GM12875 (cell line): ENCODE measurements around the gene CYP2A7.
"Not testable (repeated sequence)": the region's sequence is repeated elsewhere in the genome, so short reads cannot be mapped to it uniquely, and the experiment has no call there.

Experiments
- H3K4me3 ChIP-seq: one replicate; pipeline ENCODE4 v1.5.1; 2011; ENCODE audit warnings: low read depth, low read length, control low read depth
- TF ChIP-seq, protein P1 (sequence below): IDR thresholded peaks from 2 replicates; pipeline ENCODE4 v1.5.1; 2011; ENCODE audit warnings: low read depth, mild to moderate bottlenecking, control low read depth, inconsistent platforms, low read length, moderate library complexity, borderline replicate concordance; ENCODE audit not compliant: insufficient read depth

Gene CYP2A7, protein sequence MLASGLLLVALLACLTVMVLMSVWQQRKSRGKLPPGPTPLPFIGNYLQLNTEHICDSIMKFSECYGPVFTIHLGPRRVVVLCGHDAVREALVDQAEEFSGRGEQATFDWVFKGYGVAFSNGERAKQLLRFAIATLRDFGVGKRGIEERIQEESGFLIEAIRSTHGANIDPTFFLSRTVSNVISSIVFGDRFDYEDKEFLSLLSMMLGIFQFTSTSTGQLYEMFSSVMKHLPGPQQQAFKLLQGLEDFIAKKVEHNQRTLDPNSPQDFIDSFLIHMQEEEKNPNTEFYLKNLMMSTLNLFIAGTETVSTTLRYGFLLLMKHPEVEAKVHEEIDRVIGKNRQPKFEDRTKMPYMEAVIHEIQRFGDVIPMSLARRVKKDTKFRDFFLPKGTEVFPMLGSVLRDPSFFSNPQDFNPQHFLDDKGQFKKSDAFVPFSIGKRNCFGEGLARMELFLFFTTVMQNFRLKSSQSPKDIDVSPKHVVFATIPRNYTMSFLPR

DNA sequence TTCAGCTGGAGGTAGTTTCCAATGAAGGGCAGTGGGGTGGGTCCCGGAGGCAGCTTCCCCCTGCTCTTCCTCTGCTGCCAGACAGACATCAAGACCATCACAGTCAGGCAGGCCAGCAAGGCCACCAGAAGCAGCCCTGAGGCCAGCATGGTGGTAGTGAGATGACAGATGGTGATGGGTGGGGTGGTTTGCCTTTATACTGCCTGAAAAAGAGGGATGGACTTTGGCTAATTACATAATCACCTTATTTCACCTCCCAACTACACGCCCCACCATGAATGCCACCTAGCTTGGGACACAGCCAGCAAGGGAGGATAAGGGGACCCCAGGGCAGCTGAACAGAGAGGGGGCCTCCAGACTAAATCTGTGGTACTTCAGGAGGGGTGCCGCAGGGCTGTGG, at the start of gene CYP2A7:
Gene CYP2A7 (minus strand): TSS at position 170 of the 400 bp plus-strand sequence. CDS start 21 bp downstream, at position 149.
- H3K4me3 ChIP-seq, result not testable (repeated sequence)

DNA sequence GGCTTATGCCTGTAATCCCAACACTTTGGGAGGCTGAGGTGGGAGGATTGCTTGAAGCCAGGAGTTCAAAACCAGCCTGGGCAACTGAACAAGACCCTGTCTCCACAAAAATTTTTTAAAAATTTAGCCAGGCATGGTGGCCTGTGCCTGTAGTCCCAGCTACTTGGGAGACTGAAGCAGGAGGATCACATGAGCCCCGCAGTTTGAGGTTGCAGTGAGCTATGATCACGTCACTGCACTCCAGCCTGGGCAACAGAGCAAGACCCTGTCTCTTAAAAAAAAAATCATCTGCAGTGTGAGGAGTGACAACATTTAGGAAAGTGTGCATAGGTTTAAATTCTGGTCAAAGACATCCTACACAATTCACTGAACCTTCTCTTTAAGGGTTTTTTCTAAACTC, 48.8 kb upstream of the CYP2A7 start:
- H3K4me3 ChIP-seq, result not testable (repeated sequence)

DNA sequence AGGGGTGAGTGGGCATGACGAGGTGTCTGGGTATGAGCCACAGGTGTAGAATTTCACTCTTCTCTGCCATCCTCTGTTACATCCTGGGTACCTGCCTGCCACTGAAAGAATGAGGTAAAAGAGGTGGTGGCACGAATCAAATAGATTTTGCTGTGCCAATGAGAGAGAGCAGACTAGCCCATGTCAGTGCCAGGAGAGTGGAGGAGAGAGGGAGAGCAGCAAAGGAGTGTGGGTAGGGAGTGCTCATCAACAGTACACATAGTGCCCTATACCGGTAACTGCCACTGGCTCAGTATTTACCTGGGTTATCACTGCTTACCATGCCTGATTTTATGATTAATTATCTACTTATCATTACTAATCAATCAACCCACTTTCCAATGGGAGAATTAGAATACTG, 47.9 kb upstream of the CYP2A7 start:
- H3K4me3 ChIP-seq, result not testable (repeated sequence)

DNA sequence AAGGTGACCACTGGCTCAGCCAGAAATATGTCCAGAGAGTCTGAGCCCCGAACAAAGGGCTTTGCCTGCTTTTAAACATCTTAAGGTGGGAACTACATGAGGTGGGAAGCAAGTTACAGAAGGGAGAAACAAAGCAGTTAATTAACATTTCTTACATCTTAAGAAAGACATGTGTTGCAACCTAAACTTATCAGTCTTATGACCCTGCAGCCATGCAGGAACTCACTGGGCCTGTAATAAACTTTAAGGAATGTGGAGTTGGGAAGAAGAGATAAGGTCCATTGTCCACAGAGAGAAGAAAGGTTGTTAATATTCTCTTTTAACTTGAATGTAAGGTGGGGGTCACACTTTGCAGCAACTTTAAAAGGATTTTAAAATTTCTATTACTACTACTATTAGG, 46.8 kb upstream of the CYP2A7 start:
- TF ChIP-seq, protein P1, sequence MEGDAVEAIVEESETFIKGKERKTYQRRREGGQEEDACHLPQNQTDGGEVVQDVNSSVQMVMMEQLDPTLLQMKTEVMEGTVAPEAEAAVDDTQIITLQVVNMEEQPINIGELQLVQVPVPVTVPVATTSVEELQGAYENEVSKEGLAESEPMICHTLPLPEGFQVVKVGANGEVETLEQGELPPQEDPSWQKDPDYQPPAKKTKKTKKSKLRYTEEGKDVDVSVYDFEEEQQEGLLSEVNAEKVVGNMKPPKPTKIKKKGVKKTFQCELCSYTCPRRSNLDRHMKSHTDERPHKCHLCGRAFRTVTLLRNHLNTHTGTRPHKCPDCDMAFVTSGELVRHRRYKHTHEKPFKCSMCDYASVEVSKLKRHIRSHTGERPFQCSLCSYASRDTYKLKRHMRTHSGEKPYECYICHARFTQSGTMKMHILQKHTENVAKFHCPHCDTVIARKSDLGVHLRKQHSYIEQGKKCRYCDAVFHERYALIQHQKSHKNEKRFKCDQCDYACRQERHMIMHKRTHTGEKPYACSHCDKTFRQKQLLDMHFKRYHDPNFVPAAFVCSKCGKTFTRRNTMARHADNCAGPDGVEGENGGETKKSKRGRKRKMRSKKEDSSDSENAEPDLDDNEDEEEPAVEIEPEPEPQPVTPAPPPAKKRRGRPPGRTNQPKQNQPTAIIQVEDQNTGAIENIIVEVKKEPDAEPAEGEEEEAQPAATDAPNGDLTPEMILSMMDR, result no peak
- H3K4me3 ChIP-seq, result no peak overlapping the region

DNA sequence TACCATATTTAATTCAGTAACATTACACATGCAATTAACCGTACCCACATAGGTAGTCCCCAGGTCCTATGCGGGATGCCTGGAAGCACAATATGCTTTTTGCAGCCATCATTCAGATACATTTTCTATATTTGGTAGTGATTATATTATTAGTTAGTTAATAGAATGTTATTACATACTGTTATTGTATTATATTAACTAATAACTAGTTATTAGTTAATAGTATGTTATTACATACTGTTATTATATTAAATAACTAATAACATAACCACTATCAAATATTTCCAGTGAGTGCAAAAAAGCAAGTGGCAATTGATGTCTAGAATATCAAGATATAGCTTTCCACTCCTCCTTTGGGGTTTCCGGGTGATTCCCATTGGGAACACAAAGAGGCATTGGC, 45.5 kb upstream of the CYP2A7 start:
- no peak overlapping the region for H3K4me3 ChIP-seq
- TF ChIP-seq, protein P1, result no peak

DNA sequence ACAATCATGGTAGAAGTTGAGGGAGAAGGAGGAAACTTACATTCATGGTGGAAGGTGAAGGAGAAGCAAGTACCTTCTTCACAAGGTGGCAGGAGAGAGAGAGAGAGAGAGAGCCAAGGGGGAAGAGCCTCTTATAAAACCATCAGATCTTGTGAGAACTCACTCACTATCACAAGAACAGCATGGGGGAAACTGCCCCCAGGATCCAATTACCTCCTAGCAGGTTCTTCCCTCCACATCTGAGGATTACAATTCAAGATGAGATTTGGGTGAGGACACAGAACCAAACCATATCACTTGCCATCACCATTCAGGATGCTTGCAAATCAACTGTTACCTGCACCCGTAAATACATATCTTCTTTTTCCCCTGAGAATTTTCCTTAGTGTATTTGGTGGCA, 44.2 kb upstream of the CYP2A7 start:
- not testable (repeated sequence) for H3K4me3 ChIP-seq

DNA sequence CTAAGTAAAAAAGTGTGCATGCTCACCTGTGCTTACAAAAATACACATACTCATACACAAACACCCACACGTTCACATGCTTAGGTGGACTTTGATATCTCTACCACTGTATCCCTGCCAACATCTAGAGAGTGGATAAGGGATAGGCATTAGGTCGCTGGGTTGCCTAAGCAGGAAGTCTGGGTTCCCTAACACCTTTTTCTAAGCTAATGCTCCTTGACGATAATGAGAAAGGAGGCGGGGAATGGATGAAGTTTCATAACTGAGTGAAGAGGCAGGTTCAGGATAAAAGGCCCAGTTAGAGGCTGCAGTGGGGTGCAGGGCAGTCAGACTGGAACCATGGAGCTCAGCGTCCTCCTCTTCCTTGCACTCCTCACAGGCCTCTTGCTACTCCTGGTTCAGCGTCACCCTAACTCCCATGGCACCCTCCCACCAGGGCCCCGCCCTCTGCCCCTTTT, 41.9 kb upstream of the CYP2A7 start:
- no peak overlapping the region for H3K4me3 ChIP-seq
- TF ChIP-seq, protein P1, result no peak

DNA sequence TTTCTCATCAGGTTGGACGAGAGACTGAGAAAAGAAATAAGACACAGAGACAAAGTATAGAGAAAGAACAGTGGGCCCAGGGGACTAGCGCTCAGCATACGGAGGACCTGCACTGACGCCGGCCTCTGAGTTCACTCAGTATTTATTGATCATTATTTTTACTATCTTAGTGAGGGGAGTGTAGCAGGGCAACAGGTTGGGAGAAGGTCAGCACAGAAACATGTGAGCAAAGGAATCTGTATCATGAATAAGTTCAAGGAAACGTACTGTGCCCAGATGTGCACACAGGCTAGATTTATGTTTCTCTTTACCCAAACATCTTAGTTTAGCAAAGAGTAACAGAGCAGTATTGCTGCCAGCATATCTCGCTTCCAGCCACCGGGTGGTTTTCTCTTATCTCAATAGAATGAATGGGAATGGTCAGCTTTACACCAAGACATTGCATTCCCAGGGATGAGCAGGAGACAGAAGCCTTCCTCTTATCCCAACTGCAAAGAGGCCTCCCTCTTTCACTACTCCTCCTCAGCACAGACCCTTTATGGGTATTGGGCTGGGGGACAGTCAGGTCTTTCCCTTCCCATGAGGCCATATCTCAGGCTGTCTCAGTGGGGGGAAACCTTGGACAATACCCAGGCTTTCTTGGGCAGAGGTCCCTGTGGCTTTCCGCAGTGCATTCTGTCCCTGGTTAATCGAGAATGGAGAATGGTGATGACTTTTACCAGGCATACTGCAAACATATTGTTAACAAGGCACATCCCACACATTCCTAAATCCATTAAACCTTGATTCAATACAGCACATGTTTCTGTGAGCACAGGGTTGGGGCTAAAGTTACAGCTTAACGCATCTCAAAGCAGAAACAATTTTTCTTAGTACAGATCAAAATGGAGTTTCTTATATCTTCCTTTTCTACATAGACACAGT, 40.5 kb upstream of the CYP2A7 start:
- H3K4me3 ChIP-seq, result not testable (repeated sequence)

DNA sequence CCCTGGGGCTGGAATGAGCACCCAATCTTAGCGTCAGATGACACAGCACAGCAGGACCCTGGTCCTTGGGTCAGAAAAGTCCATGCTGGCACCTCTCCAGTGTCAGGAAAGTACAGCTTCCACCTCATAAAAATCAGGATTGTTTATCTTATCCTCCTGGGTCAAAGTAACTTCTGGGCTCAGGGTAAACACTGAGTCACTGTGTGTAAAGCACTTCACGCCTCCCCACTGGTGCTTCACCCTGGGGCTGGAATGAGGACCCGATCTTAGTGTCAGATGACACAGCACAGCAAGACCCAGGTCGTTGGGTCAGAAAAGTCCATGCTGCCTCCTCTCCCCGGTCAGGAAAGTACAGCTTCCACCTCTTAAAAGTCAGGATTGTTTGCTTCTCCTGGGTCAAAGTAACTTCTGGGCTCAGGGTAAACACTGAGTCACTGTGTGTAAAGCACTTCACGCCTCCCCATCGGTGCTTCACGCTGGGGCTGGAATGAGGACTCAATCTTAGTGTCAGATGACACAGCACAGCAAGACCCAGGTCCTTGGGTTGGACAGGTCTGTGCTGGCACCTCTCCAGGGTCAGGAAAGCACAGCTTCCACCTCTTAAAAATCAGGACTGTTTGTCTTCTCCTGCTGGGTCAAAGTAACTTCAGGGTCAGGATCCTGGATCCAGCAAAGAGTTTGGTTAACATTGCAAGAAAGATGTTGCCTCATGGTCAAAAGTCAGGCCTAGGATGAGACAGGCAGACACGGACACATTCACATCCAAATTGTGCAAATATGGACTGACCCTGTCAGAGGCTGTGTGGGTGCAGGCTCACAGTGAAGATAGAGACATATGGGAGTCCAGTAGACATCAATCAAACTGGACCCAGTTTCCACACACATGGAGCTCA, 39.2 kb upstream of the CYP2A7 start:
- no peak overlapping the region for H3K4me3 ChIP-seq
- TF ChIP-seq, protein P1, result no peak
